ENCODE results near the gene OSTC. TPM values are rescaled to one million over a fixed set of nuclear protein-coding genes. Genes with fewer than 3 reads are reported as not detected.
"Not testable (repeated sequence)": the region's sequence is repeated elsewhere in the genome, so short reads cannot be mapped to it uniquely, and the experiment has no call there.

OSTC gene
- total RNA-seq, 4 donors from 2014 or later: 54.9 to 109 (median 80.8) TPM

GRCh38 chr4:108709722-108710121 is 59.3 kb downstream of the OSTC start:
- TF ChIP-seq, protein P1, sequence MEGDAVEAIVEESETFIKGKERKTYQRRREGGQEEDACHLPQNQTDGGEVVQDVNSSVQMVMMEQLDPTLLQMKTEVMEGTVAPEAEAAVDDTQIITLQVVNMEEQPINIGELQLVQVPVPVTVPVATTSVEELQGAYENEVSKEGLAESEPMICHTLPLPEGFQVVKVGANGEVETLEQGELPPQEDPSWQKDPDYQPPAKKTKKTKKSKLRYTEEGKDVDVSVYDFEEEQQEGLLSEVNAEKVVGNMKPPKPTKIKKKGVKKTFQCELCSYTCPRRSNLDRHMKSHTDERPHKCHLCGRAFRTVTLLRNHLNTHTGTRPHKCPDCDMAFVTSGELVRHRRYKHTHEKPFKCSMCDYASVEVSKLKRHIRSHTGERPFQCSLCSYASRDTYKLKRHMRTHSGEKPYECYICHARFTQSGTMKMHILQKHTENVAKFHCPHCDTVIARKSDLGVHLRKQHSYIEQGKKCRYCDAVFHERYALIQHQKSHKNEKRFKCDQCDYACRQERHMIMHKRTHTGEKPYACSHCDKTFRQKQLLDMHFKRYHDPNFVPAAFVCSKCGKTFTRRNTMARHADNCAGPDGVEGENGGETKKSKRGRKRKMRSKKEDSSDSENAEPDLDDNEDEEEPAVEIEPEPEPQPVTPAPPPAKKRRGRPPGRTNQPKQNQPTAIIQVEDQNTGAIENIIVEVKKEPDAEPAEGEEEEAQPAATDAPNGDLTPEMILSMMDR (IDR thresholded peaks at IDR 0.05): no peak
- TF ChIP-seq POLR2A (IDR thresholded peaks at IDR 0.05): no peak
- 48 to 67% methylated on average over 7 of the region's 7 CpGs for WGBS, 2 donors

DNA sequence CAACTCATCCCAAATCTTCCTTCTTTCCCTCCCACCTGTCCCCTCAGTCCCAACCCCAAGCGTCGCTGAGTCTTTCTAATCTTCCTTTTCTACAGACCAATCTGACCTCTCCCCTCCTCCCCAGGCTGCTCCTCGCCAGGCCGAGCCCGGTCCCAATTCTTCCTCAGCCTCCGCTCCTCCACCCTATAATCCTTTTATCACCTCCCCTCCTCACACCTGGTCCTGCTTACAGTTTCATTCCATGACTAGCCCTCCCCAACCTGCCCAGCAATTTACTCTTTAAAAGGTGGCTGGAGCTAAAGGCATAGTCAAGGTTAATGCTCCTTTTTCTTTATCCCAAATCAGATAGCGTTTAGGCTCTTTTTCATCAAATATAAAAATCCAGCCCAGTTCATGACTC is 60.2 kb downstream of the OSTC start:
- DNase-seq; H3K4me1 ChIP-seq; H3K9me3 ChIP-seq; H3K27ac ChIP-seq; intact Hi-C loops (cut with DNase I); H3K4me3 ChIP-seq; H3K36me3 ChIP-seq; H3K27me3 ChIP-seq: not testable (repeated sequence)
- WGBS, 2 donors: 57 to 83% methylated on average over 7 of the region's 7 CpGs

More at GRCh38 chr4:108709722-108710121, 59.3 kb downstream of the OSTC start:
- Histone ChIP-seq H3K36me3 (no peaks in the 10 kb centered on the region), H3K27ac (no peak overlapping the region), H3K9me3 (no peaks in the 10 kb centered on the region), H3K27me3 (no peaks in the 10 kb centered on the region), H3K4me3 (no peak overlapping the region), H3K4me1 (no peaks in the 10 kb centered on the region)
- DNase-seq: no peak
- intact Hi-C loops (cut with DNase I): no loop called here

- H3K9me3 ChIP-seq: no peaks in the 10 kb centered on the region
- H3K27ac ChIP-seq: no peak overlapping the region
- DNase-seq: no peak
- H3K4me3 ChIP-seq: no peak overlapping the region
- H3K27me3 ChIP-seq: no peaks in the 10 kb centered on the region
- TF ChIP-seq, protein P1 (IDR thresholded peaks at IDR 0.05): no peak
- TF ChIP-seq POLR2A (IDR thresholded peaks at IDR 0.05): no peak
- 42 to 55% methylated on average over 4 of the region's 4 CpGs for WGBS, 2 donors
- intact Hi-C loops (cut with DNase I): no loop called here
- H3K4me1 ChIP-seq: peaks cover 0 to 6% (median 0%) of the 10 kb centered on the region in 3 donors
- H3K36me3 ChIP-seq: no peaks in the 10 kb centered on the region
These were observed 64.5 kb downstream of the OSTC start for GRCh38 chr4:108714880-108715279.

- no peak overlapping the region for H3K27ac ChIP-seq
- intact Hi-C loops (cut with DNase I): no loop called here
- H3K27me3 ChIP-seq: no peaks in the 10 kb centered on the region
- TF ChIP-seq, protein P1 (IDR thresholded peaks at IDR 0.05): no peak
- TF ChIP-seq POLR2A (IDR thresholded peaks at IDR 0.05): no peak
- peaks cover 0 to 6% (median 0%) of the 10 kb centered on the region in 3 donors for H3K4me1 ChIP-seq
- DNase-seq: no peak
- H3K9me3 ChIP-seq: no peaks in the 10 kb centered on the region
- H3K4me3 ChIP-seq: no peak overlapping the region
- H3K36me3 ChIP-seq: no peaks in the 10 kb centered on the region
- WGBS, 2 donors: 22 to 59% methylated on average over 1 to 2 of the region's 2 CpGs
These were observed 65.9 kb downstream of the OSTC start for GRCh38 chr4:108716340-108716739.

DNA sequence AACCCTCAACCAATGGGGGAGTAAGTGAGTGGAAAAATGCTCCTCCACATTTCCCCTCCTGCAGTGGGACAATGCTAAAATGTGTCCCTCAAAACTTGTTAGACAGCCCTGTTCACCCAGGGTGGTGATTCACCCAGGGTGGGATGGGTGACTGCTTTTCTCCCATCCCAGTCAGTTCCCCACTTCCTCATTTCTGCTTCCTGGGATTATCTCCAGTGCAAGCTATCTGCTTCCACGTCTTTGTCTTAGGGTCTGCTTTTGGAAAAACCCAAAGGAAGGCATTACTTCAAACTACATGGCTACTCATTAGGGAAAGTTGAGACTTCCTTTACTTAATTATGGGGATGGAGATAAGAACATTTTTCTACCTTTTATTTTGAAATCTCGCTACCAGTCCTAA is 67.0 kb downstream of the OSTC start:
- intact Hi-C loops (cut with DNase I): no loop called here
- no peak overlapping the region for H3K4me3 ChIP-seq
- no peak for DNase-seq
- no peak overlapping the region for H3K27ac ChIP-seq
- TF ChIP-seq POLR2A (IDR thresholded peaks at IDR 0.05): no peak
- TF ChIP-seq, protein P1 (IDR thresholded peaks at IDR 0.05): no peak
- H3K9me3 ChIP-seq: no peaks in the 10 kb centered on the region
- peaks cover 0 to 6% (median 0%) of the 10 kb centered on the region in 3 donors for H3K4me1 ChIP-seq
- H3K36me3 ChIP-seq: no peaks in the 10 kb centered on the region
- 52% methylated on average over 2 of the region's 2 CpGs for WGBS, 2 donors
- no peaks in the 10 kb centered on the region for H3K27me3 ChIP-seq

Small RNA genes lying within 50 kb of the gene (small RNA-seq; reads per million reads assigned to genes)
- 0 to 0.14 (median 0) reads per million in 4 donors for gene RNU6-431P

Other genes starting within 250 kb of the OSTC start
- 1,000 to 10,000 TPM in 2 of 4 donors, 100 to 1,000 TPM in 2; 495 to 1,287 (median 903) TPM for gene RPL34, start 30.0 kb upstream of the OSTC start, total RNA-seq
- gene ETNPPL, start 112.5 kb downstream of the OSTC start, total RNA-seq: not detected